Measurements from ENCODE around the gene VWA8. TPM values are rescaled to one million over a fixed set of nuclear protein-coding genes. Genes with fewer than 3 reads are reported as not detected.

Gene VWA8
- polyA plus RNA-seq, 1 donor (not counting 4 experiments of a cell fraction or from before 2014, with no cell fraction given) = 17.8 TPM

DNA sequence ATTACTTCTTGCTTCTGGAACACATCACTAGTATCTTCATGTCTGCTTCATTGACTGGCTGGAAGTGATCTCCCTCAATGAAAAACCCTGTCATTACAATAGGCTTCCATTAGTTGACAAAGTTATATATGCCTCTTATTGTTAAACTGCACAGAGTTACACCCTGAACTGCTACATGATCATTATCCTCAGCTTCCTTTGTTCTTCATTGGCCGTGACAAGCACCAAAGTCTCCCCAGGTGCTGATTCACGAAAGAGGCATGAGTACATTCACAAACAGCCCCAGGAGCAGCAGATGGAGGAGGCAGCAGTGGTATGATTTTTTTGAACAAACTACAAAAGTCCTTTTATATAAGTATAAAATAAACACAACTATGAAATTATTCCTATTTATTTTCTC is 51.4 kb downstream of the VWA8 start:
- H3K79me2 ChIP-seq (ENCODE audit: control insufficient read depth, insufficient read depth, low read length) = peaks cover 9% of the 10 kb centered on the region
- H3K4me2 ChIP-seq (ENCODE audit: control insufficient read depth, extremely low read depth, insufficient read depth, low read depth, low read length) = no peak overlapping the region
- no peak overlapping the region for H3K27ac ChIP-seq (ENCODE audit: control insufficient read depth, insufficient read depth, low read length)
- DNase-seq (ENCODE audit: low read depth, low spot score) (no peak), FAIRE-seq (peak; percentile 78)
- no peaks in the 10 kb centered on the region for H4K20me1 ChIP-seq (ENCODE audit: control insufficient read depth, extremely low read depth, insufficient read depth, low read length)
- H3K27me3 ChIP-seq (ENCODE audit: control insufficient read depth, extremely low read depth, insufficient read depth, low read length) = no peaks in the 10 kb centered on the region
- no peaks in the 10 kb centered on the region for H3K9me1 ChIP-seq (ENCODE audit: control insufficient read depth, extremely low read depth, insufficient read depth, low read length)
- dilution Hi-C loops (cut with MboI; ENCODE audit: extremely low pct_ligation_motif_present, low sequenced_read_pairs) = no loop called here
- no peak overlapping the region for H3K4me3 ChIP-seq (ENCODE audit: control insufficient read depth in 2 of 3, extremely low read depth in 1 of 3, insufficient read depth in 2 of 3, low read depth in 1 of 3, low read length in 3 of 3)
- no peak overlapping the region for H3K9ac ChIP-seq (ENCODE audit: control insufficient read depth, extremely low read depth, insufficient read depth, low read length)
- no peaks in the 10 kb centered on the region for H3K9me3 ChIP-seq (ENCODE audit: control insufficient read depth, low read depth, low read length)
- no peak for TF ChIP-seq EZH2 (IDR thresholded peaks at IDR 0.05; ENCODE audit: low read length)
- TF ChIP-seq, protein P1, sequence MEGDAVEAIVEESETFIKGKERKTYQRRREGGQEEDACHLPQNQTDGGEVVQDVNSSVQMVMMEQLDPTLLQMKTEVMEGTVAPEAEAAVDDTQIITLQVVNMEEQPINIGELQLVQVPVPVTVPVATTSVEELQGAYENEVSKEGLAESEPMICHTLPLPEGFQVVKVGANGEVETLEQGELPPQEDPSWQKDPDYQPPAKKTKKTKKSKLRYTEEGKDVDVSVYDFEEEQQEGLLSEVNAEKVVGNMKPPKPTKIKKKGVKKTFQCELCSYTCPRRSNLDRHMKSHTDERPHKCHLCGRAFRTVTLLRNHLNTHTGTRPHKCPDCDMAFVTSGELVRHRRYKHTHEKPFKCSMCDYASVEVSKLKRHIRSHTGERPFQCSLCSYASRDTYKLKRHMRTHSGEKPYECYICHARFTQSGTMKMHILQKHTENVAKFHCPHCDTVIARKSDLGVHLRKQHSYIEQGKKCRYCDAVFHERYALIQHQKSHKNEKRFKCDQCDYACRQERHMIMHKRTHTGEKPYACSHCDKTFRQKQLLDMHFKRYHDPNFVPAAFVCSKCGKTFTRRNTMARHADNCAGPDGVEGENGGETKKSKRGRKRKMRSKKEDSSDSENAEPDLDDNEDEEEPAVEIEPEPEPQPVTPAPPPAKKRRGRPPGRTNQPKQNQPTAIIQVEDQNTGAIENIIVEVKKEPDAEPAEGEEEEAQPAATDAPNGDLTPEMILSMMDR (optimal IDR thresholded peaks at IDR 0.05 in 1 of 3, IDR thresholded peaks at IDR 0.05 in 1 of 3, conservative IDR thresholded peaks at IDR 0.05 in 1 of 3; ENCODE audit: extremely low read depth in 1 of 3, insufficient read depth in 2 of 3, low read length in 3 of 3) = no peak
- H2AFZ ChIP-seq (ENCODE audit: control insufficient read depth, low read length) = no peak overlapping the region
- peaks cover 5% of the 10 kb centered on the region for H3K4me1 ChIP-seq (ENCODE audit: control insufficient read depth, extremely low read depth, insufficient read depth, low read length)
- H3K36me3 ChIP-seq (ENCODE audit: control insufficient read depth in 2 of 2, extremely low read depth in 1 of 2, insufficient read depth in 2 of 2, low read length in 2 of 2) = peaks cover 2 to 6% of the 10 kb centered on the region in 2 experiments

DNA sequence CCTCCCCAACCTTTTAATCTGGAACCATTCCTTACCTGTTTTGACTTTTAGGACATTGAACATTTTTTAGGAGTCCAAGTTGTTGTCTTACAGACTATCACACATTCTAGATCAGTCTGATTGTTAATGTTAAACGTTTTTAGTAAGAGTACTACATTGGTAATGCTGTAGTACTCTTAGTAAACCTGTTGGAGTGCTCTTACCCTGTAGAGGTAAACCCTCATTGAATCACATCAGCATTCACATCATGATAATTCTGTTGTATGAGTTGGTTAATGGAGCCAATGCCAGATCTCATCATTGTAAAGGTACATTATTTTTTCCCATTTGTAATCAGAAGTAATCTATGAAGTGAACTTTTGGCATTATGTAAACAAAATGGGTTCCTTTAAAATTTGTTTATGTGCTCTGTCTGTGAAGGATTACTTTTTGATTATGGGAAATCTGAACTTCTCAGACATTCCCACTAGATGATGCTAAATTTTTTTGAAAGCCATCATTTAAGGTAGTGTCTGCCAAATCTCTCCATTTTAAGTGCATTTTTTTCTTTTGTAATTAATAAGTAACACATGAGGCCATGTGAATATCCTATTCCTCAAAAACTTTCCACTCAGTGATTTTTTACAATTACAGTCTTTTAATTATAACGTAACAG is 55.2 kb downstream of the VWA8 start:
- Histone ChIP-seq H3K4me2 (ENCODE audit: control insufficient read depth, extremely low read depth, insufficient read depth, low read depth, low read length) (no peak overlapping the region), H3K9ac (ENCODE audit: control insufficient read depth, extremely low read depth, insufficient read depth, low read length) (no peak overlapping the region), H3K27me3 (ENCODE audit: control insufficient read depth, extremely low read depth, insufficient read depth, low read length) (no peaks in the 10 kb centered on the region), H3K79me2 (ENCODE audit: control insufficient read depth, insufficient read depth, low read length) (no peaks in the 10 kb centered on the region), H2AFZ (ENCODE audit: control insufficient read depth, low read length) (no peak overlapping the region), H3K9me3 (ENCODE audit: control insufficient read depth, low read depth, low read length) (no peaks in the 10 kb centered on the region), H3K4me3 (ENCODE audit: control insufficient read depth in 2 of 3, extremely low read depth in 1 of 3, insufficient read depth in 2 of 3, low read depth in 1 of 3, low read length in 3 of 3) (no peak overlapping the region), H4K20me1 (ENCODE audit: control insufficient read depth, extremely low read depth, insufficient read depth, low read length) (no peaks in the 10 kb centered on the region), H3K27ac (ENCODE audit: control insufficient read depth, insufficient read depth, low read length) (no peak overlapping the region), H3K4me1 (ENCODE audit: control insufficient read depth, extremely low read depth, insufficient read depth, low read length) (peaks cover 5% of the 10 kb centered on the region), H3K36me3 (ENCODE audit: control insufficient read depth in 2 of 2, extremely low read depth in 1 of 2, insufficient read depth in 2 of 2, low read length in 2 of 2) (peaks cover 2 to 6% of the 10 kb centered on the region in 2 experiments), H3K9me1 (ENCODE audit: control insufficient read depth, extremely low read depth, insufficient read depth, low read length) (no peaks in the 10 kb centered on the region)
- DNase-seq (ENCODE audit: low read depth, low spot score) (peak; percentile 21), FAIRE-seq (peak; percentile 93)
- no peak for TF ChIP-seq EZH2 (IDR thresholded peaks at IDR 0.05; ENCODE audit: low read length)
- TF ChIP-seq, protein P1 (optimal IDR thresholded peaks at IDR 0.05 in 1 of 3, IDR thresholded peaks at IDR 0.05 in 1 of 3, conservative IDR thresholded peaks at IDR 0.05 in 1 of 3; ENCODE audit: extremely low read depth in 1 of 3, insufficient read depth in 2 of 3, low read length in 3 of 3) = peak in 2 of 3 experiments; percentile 60 to 79
- dilution Hi-C loops (cut with MboI; ENCODE audit: extremely low pct_ligation_motif_present, low sequenced_read_pairs) = no loop called here
